GM10248 (cell line): ENCODE results near the gene FANCE.

ENCODE experiments used
- CTCF ChIA-PET: fragments of 300-600 bp; sonication (Branson Sonifier 250); formaldehyde crosslinking; extraction: SDS; loops from one replicate; lab custom pipeline; 2021; ENCODE audit warnings: antibody characterized with exemption; lab: Yijun Ruan, JAX
- POLR2A ChIA-PET: fragments of 350-650 bp; sonication (Branson Sonifier 250); formaldehyde crosslinking; extraction: SDS; loops from one replicate; lab custom pipeline; 2020; ENCODE audit warnings: antibody characterized with exemption; lab: Yijun Ruan, JAX
- DNase-seq: peaks from one replicate; pipeline ENCODE4 v3.0.0; 2012; ENCODE audit errors: extremely low spot score
- TF ChIP-seq, protein P1 (sequence below): IDR thresholded peaks from 2 replicates; pipeline ENCODE4 v1.5.1; 2012; ENCODE audit warnings: mild to moderate bottlenecking, low read depth; ENCODE audit errors: extremely low read depth, missing control alignments, control extremely low read depth

The FANCE gene

DNA sequence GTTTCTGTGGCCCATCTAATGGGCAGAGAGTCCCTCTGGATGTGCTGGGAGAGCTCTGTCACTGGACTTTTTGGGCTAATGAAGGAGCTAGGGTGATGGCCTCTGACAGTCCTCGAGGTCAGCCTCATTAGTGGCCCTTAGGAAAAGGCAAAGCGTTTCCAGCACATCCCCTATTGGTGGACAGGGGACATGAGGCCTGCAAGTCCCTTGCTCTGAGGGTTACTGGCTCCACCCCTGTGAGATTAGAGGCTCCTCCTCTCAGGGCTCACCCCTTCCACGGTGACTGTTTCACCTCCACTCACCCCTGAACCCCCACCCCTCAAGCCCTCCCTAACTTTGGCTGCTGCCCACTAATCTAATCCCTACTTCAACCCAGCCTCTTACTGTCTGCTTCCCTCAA, 12.8 kb upstream of the FANCE start:
- TF ChIP-seq, protein P1, sequence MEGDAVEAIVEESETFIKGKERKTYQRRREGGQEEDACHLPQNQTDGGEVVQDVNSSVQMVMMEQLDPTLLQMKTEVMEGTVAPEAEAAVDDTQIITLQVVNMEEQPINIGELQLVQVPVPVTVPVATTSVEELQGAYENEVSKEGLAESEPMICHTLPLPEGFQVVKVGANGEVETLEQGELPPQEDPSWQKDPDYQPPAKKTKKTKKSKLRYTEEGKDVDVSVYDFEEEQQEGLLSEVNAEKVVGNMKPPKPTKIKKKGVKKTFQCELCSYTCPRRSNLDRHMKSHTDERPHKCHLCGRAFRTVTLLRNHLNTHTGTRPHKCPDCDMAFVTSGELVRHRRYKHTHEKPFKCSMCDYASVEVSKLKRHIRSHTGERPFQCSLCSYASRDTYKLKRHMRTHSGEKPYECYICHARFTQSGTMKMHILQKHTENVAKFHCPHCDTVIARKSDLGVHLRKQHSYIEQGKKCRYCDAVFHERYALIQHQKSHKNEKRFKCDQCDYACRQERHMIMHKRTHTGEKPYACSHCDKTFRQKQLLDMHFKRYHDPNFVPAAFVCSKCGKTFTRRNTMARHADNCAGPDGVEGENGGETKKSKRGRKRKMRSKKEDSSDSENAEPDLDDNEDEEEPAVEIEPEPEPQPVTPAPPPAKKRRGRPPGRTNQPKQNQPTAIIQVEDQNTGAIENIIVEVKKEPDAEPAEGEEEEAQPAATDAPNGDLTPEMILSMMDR, result no peak
- DNase-seq, result no peak
- ChIA-PET POLR2A (no interaction called here), CTCF (no interaction called here)

DNA sequence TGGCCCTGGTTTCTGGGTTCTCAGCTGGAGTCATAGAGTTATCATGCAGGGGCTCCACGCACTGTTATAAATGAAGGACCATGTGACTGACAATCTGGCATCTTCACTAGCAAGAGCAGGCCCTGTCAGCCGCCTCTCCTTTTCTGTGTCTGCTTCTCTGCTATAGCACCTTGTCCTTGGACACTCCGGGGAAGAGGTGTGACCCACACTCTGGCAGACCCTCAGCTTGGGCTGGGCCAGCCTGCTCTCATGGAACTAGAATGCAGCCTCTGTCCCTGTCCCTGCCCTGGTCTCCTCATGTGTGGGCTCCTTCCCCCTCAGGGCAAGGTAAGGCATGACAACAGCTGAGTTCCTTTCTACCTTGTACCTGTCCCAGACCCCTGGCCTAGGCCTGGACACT, 10.9 kb upstream of the FANCE start:
- POLR2A ChIA-PET, result no interaction called here
- DNase-seq, result no peak
- CTCF ChIA-PET, result interaction anchor here (1.6 kb wide), 1 partner anchor 8 kb away, joined by 6 read pairs; no protein-coding TSS in a partner anchor
- TF ChIP-seq, protein P1, result no peak

DNA sequence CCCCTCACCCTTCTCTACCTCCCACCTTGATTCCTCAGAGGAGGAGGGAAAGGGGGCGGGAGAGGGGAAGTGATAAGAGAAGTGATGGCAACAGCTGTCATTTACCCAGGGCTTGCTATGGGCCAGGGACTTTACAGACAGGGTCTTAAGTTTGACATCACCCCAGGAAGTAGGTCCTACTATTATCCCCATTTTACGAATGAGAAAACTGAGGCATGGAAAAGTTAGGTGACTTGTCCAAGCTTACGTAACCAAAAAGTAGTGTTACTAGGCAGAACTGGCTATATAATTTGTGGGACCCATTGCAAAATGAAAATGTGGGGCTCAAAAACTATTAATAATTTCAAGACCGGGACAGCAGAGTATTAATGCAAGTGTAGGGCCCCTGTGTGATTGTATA, 10.5 kb upstream of the FANCE start:
- ChIA-PET POLR2A (no interaction called here), CTCF (no interaction called here)
- TF ChIP-seq, protein P1, result no peak
- DNase-seq, result no peak

DNA sequence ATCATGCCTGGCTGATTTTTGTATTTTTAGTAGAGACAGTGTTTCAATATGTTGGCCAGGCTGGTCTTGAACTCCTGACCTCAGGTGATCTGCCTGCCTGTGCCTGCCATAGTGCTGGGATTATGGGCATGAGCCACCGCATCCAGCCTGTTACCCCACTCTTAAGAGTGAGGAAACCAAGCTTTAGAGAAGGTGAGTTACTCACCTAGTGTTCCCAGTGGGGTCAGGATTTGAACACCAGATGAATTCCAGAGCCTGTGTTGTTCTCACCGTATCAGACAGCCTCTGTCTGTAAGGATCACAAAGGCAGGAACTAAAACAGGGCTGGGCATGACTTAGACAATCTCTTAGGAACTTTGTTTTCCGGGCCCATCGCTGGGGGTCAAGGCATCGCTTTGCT, 9.4 kb upstream of the FANCE start:
- POLR2A ChIA-PET, result no interaction called here
- CTCF ChIA-PET, result interaction anchor here (11.6 kb wide), 1 partner anchor 146 kb away, joined by 98 read pairs; the partner anchor contains the start of gene DEF6
- no peak for DNase-seq

DNA sequence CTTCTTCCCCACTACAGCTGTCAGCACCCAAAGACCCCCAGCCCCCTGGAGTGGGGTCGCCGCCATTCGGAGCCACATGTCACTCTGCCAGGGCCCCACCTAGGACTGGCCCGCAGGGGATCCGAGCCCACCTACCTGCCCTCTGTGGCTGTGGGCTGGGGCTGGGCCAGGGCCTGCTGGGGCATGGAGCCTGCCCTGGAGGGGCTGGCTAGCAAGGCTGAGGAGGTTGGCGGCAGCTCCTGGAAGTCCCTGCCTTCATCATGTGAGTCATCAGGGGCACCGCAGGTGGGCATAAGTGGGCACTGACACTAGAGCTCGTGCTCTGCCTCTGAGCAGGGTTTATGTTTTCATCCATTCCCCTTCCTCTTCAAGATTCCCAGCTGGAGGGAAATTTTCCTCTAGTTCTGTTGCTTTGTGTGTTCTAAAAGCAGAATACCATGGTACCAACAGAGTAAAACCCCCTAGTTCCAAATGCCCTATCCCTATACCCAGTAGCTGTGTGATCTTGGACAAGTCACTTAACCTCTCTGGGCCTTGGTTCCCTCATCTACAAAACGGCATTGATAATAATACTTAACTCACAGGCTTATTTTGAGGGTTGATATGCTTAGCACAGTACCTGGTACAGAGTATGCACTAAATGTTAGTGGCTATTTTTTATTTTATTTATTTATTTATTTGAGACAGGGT, 8.7 kb upstream of the FANCE start:
- TF ChIP-seq, protein P1, result no peak
- ChIA-PET POLR2A (no interaction called here), CTCF (interaction anchor here (11.6 to 12.5 kb wide), 2 partner anchors 98 to 146 kb away, joined by 98 to 213 read pairs; partner anchors contain the start of genes DEF6 and PPARD)
- no peak for DNase-seq

More for the DNA sequence above, 9.4 kb upstream of the FANCE start:
- TF ChIP-seq, protein P1, result no peak

DNA sequence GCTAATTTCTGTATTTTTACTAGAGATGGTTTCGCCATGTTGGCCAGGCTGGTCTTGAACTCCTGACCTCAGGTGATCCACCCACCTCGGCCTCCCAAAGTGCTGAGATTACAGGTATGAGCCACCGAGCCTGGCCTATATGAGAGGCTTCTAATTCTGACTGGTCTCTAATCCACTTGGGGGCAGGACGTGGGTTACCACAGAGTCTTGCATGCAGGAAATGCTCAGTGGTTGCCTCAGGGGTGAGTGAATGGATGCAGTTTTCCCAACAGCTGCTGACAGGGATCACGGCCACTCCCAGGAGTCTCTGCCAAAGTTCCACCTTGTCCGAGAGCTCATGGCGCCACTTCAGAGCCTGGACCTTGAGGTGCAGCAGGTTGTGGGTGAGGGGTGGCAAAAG, 6.4 kb upstream of the FANCE start:
- TF ChIP-seq, protein P1, result no peak
- DNase-seq, result no peak
- POLR2A ChIA-PET, result no interaction called here
- CTCF ChIA-PET, result interaction anchor here (11.6 to 12.5 kb wide), 2 partner anchors 100 to 149 kb away, joined by 98 to 213 read pairs; partner anchors contain the start of genes DEF6 and PPARD
